GM06990 (cell line): ENCODE results near the gene KRTAP3-3.
"Not testable (repeated sequence)": the region's sequence is repeated elsewhere in the genome, so short reads cannot be mapped to it uniquely, and the experiment has no call there.

Source experiments
- DNase-seq: peaks from one replicate; pipeline ENCODE4 v3.0.0-alpha.2; 2011; ENCODE audit not compliant: insufficient read length; ENCODE audit errors: extremely low read depth
- H3K27me3 ChIP-seq: replicated peaks from 2 replicates; pipeline ENCODE4 v1.6.0; 2011; ENCODE audit warnings: low read length; ENCODE audit not compliant: control insufficient read depth, insufficient read depth
- H3K36me3 ChIP-seq: 2 replicates; pipeline ENCODE4 v1.5.1; 2011; ENCODE audit warnings: low read length; ENCODE audit not compliant: control insufficient read depth, insufficient read depth
- H3K4me3 ChIP-seq: replicated peaks from 2 replicates; pipeline ENCODE4 v1.5.1; 2011; ENCODE audit warnings: low read depth, mild to moderate bottlenecking, control low read depth, low read length
- CTCF ChIP-seq: IDR thresholded peaks from 2 replicates; pipeline ENCODE4 v1.5.1; 2011; ENCODE audit warnings: low read length, control low read depth, mild to moderate bottlenecking, inconsistent platforms; ENCODE audit not compliant: insufficient read depth, poor library complexity, severe bottlenecking

The KRTAP3-3 gene

GRCh38 chr17:40993839-40994238 lies at the start of gene KRTAP3-3:
Gene KRTAP3-3 (minus strand): TSS chr17:40994164. CDS start chr17:40994097, 67 bp downstream.
- no peak for DNase-seq
- Histone ChIP-seq H3K4me3 (no peak within 1 kb of the TSS), H3K27me3 (no peaks in the 10 kb centered on the region), H3K36me3 (no peaks in the 10 kb centered on the region)
- TF ChIP-seq CTCF = no peak

GRCh38 chr17:41042953-41043352 lies 49.0 kb upstream of the KRTAP3-3 start:
- no peak for DNase-seq
- TF ChIP-seq CTCF = no peak

GRCh38 chr17:41040783-41041571 lies 47.0 kb upstream of the KRTAP3-3 start, which contains the start of gene KRTAP1-1:
Gene KRTAP1-1 (minus strand): TSS chr17:41041450. CDS start chr17:41041397, 53 bp downstream.
- DNase-seq, H3K36me3 ChIP-seq, H3K27me3 ChIP-seq, H3K4me3 ChIP-seq: not testable (repeated sequence)

More at GRCh38 chr17:41042953-41043352, 49.0 kb upstream of the KRTAP3-3 start:
- no peak overlapping the region for H3K4me3 ChIP-seq
- no peaks in the 10 kb centered on the region for H3K36me3 ChIP-seq
- no peaks in the 10 kb centered on the region for H3K27me3 ChIP-seq

GRCh38 chr17:41037853-41038350 lies 43.9 kb upstream of the KRTAP3-3 start:
- H3K36me3 ChIP-seq = no peaks in the 10 kb centered on the region
- H3K4me3 ChIP-seq = no peak overlapping the region
- TF ChIP-seq CTCF = no peak
- H3K27me3 ChIP-seq = no peaks in the 10 kb centered on the region
- no peak for DNase-seq

GRCh38 chr17:41034346-41034935 lies 40.5 kb upstream of the KRTAP3-3 start, which contains the start of gene KRTAP1-3:
Gene KRTAP1-3 (minus strand): TSS chr17:41034874. CDS start chr17:41034821, 53 bp downstream.
- H3K36me3 ChIP-seq, H3K27me3 ChIP-seq, H3K4me3 ChIP-seq, DNase-seq: not testable (repeated sequence)

GRCh38 chr17:41029633-41030245 lies 35.8 kb upstream of the KRTAP3-3 start, which contains the start of gene KRTAP1-4:
Gene KRTAP1-4 (minus strand): TSS chr17:41030195. CDS start chr17:41030078, 117 bp downstream.
- no peak for TF ChIP-seq CTCF
- H3K36me3 ChIP-seq = no peaks in the 10 kb centered on the region
- no peak within 1 kb of the TSS for H3K4me3 ChIP-seq
- no peak for DNase-seq
- H3K27me3 ChIP-seq = no peaks in the 10 kb centered on the region
